Upper lobe of left lung (tissue), 6 donors: Measurements from ENCODE around the gene SLC51B. TPM values are rescaled to one million over a fixed set of nuclear protein-coding genes. Genes with fewer than 3 reads are reported as not detected.

ENCODE experiments used
- ATAC-seq, 2 donors: fragments of 200-7000 bp; cut with Tn5 transposase; one replicate each; pipeline ENCODE4 v1.9.1; 2022; ENCODE audit warnings: mild to moderate bottlenecking in 2 of 2, moderate library complexity in 2 of 2; ENCODE audit not compliant: low FRiP score in 2 of 2
- DNase-seq, 2 donors: peaks; one replicate each; pipeline ENCODE4 v3.0.0-alpha.2; 2019 to 2020
- H3K27ac ChIP-seq, 4 donors: fragments of 200-600 bp; sonication (generic); one replicate each; pipeline ENCODE4 v1.5.1; 2016 to 2019
- H3K27me3 ChIP-seq, 4 donors: fragments of 200-600 bp; sonication (generic); one replicate each; pipeline ENCODE4 v1.5.1; 2017 to 2019
- H3K36me3 ChIP-seq, 4 donors: fragments of 200-600 bp; sonication (generic); one replicate each; pipeline ENCODE4 v1.5.1; 2016 to 2019
- H3K4me1 ChIP-seq, 4 donors: fragments of 200-600 bp; sonication (generic); one replicate each; pipeline ENCODE4 v1.5.1; 2018 to 2019
- H3K4me3 ChIP-seq, 4 donors: fragments of 200-600 bp; sonication (generic); one replicate each; pipeline ENCODE4 v1.5.1; 2017 to 2019; ENCODE audit warnings: mild to moderate bottlenecking in 2 of 4, moderate library complexity in 1 of 4
- H3K9me3 ChIP-seq, 4 donors: fragments of 200-600 bp; sonication (generic); one replicate each; pipeline ENCODE4 v1.5.1; 2018 to 2019
- CTCF ChIP-seq, 6 experiments: fragments of 450-650 bp in 4 of 6; fragments of 200-600 bp in 2 of 6; sonication (generic) in 2 of 6; IDR thresholded peaks; one replicate each; pipeline ENCODE4 v1.5.1; 2016 to 2019; ENCODE audit warnings: antibody characterized with exemption in 6 of 6
- EP300 ChIP-seq, 4 donors: sonication (generic); formaldehyde crosslinking; IDR thresholded peaks; one replicate each; pipeline ENCODE4 v1.5.1; 2017; ENCODE audit warnings: antibody characterized with exemption in 4 of 4, control low read depth in 2 of 4
- POLR2A ChIP-seq, 4 donors: fragments of 450-650 bp; IDR thresholded peaks; one replicate each; pipeline ENCODE4 v1.5.1; 2016 to 2017; ENCODE audit warnings: antibody characterized with exemption in 4 of 4, mild to moderate bottlenecking in 2 of 4
- POLR2AphosphoS5 ChIP-seq, 2 donors: sonication (generic); formaldehyde crosslinking; IDR thresholded peaks; one replicate each; pipeline ENCODE4 v1.5.1; 2017; ENCODE audit warnings: antibody characterized with exemption in 2 of 2
- WGBS, 2 donors: methylation state at CpG; one replicate each; pipeline ENCODE4 v1.1.5; 2017 to 2018; 5-methylcytosine and 5-hydroxymethylcytosine counted together
- total RNA-seq, 6 donors: library from RNA; depleted of rRNA in 4 of 6; stranded (reverse); fragments of >200 nt in 4 of 6; gene quantifications; one replicate each; pipeline versions ENCODE4 v1.1.0 to v1.2.1, GENCODE V29; 2016 to 2021
- donor health status: DM: no; HTN: no; CAD: no; lungs with moderate emphysema.
- donor health status: DM: no; HTN: yes; CAD: no; lungs with severe emphysema.

The SLC51B gene
- total RNA-seq, 6 donors from 2014 or later: 0.69 to 6.6 (median 4.4) TPM; not detected in 2

GRCh38 chr15:65094294-65094995 lies 49.3 kb downstream of the SLC51B start:
- 75 to 99% methylated on average over 10 to 14 of the region's 14 CpGs for WGBS, 2 donors
- H3K9me3 ChIP-seq: no peaks in the 10 kb centered on the region
- peaks cover 8 to 29% (median 24%) of the 10 kb centered on the region in 4 donors for H3K36me3 ChIP-seq
- ATAC-seq: no peak
- H3K27me3 ChIP-seq: no peaks in the 10 kb centered on the region
- peaks cover 2 to 5% (median 4%) of the 10 kb centered on the region in 4 donors for H3K4me1 ChIP-seq
- no peak for DNase-seq
- H3K4me3 ChIP-seq: no peak overlapping the region
- TF ChIP-seq POLR2A (IDR thresholded peaks at IDR 0.05) (no peak), EP300 (IDR thresholded peaks at IDR 0.05) (no peak), CTCF (IDR thresholded peaks at IDR 0.05) (no peak), POLR2AphosphoS5 (IDR thresholded peaks at IDR 0.05) (no peak)
- H3K27ac ChIP-seq: peak overlapping the region in 1 of 4 donors; percentile 8

- H3K4me1 ChIP-seq: peaks cover 0 to 2% (median 0%) of the 10 kb centered on the region in 4 donors
- H3K9me3 ChIP-seq: no peaks in the 10 kb centered on the region
- H3K4me3 ChIP-seq: no peak overlapping the region
- peaks cover 9 to 36% (median 27%) of the 10 kb centered on the region in 4 donors for H3K36me3 ChIP-seq
- DNase-seq (no peak), ATAC-seq (no peak)
- H3K27ac ChIP-seq: no peak overlapping the region
- WGBS, 2 donors: 69 to 76% methylated on average over 5 of the region's 5 CpGs
- no peak for TF ChIP-seq CTCF (IDR thresholded peaks at IDR 0.05)
- no peak for TF ChIP-seq POLR2A (IDR thresholded peaks at IDR 0.05)
- TF ChIP-seq POLR2AphosphoS5 (IDR thresholded peaks at IDR 0.05): no peak
- no peak for TF ChIP-seq EP300 (IDR thresholded peaks at IDR 0.05)
- no peaks in the 10 kb centered on the region for H3K27me3 ChIP-seq
These were observed 50.0 kb downstream of the SLC51B start for GRCh38 chr15:65095011-65095746.

GRCh38 chr15:65095747-65096104 lies 50.5 kb downstream of the SLC51B start:
- WGBS, 2 donors: 80 to 87% methylated on average over 5 to 6 of the region's 6 CpGs
- Histone ChIP-seq H3K27me3 (no peaks in the 10 kb centered on the region), H3K4me1 (peaks cover 0 to 2% (median 0%) of the 10 kb centered on the region in 4 donors), H3K4me3 (no peak overlapping the region), H3K27ac (no peak overlapping the region), H3K36me3 (peaks cover 9 to 40% (median 27%) of the 10 kb centered on the region in 4 donors), H3K9me3 (no peaks in the 10 kb centered on the region)
- DNase-seq (no peak), ATAC-seq (no peak)
- no peak for TF ChIP-seq POLR2AphosphoS5 (IDR thresholded peaks at IDR 0.05)
- TF ChIP-seq EP300 (IDR thresholded peaks at IDR 0.05): no peak
- no peak for TF ChIP-seq POLR2A (IDR thresholded peaks at IDR 0.05)
- no peak for TF ChIP-seq CTCF (IDR thresholded peaks at IDR 0.05)

GRCh38 chr15:65096481-65097385 lies 51.5 kb downstream of the SLC51B start:
- Histone ChIP-seq H3K27me3 (no peaks in the 10 kb centered on the region), H3K4me1 (peaks cover 0 to 8% (median 3%) of the 10 kb centered on the region in 4 donors), H3K4me3 (no peak overlapping the region), H3K9me3 (no peaks in the 10 kb centered on the region), H3K27ac (no peak overlapping the region), H3K36me3 (peaks cover 9 to 44% (median 27%) of the 10 kb centered on the region in 4 donors)
- WGBS, 2 donors: 91 to 100% methylated on average over 1 to 6 of the region's 6 CpGs
- TF ChIP-seq POLR2AphosphoS5 (IDR thresholded peaks at IDR 0.05): no peak
- TF ChIP-seq POLR2A (IDR thresholded peaks at IDR 0.05): no peak
- no peak for TF ChIP-seq EP300 (IDR thresholded peaks at IDR 0.05)
- TF ChIP-seq CTCF (IDR thresholded peaks at IDR 0.05): no peak
- ATAC-seq: no peak
- no peak for DNase-seq
